ENCODE data around the gene SPATA31C2.
"Not testable (repeated sequence)": the region's sequence is repeated elsewhere in the genome, so short reads cannot be mapped to it uniquely, and the experiment has no call there.

The SPATA31C2 gene

GRCh38 chr9:88161144-88161543, 22.9 kb upstream of the SPATA31C2 start:
- Mint-ChIP-seq H3K27me3 (peaks cover 23% of the 10 kb centered on the region), H3K4me3 (no peak overlapping the region), H3K36me3 (no peaks in the 10 kb centered on the region), H3K9me3 (no peaks in the 10 kb centered on the region), H3K27ac (no peak overlapping the region), H3K4me1 (no peaks in the 10 kb centered on the region)

- Mint-ChIP-seq H3K4me1 (peaks cover 4% of the 10 kb centered on the region), H3K9me3 (no peaks in the 10 kb centered on the region), H3K27ac (no peak overlapping the region), H3K36me3 (no peaks in the 10 kb centered on the region), H3K4me3 (no peak overlapping the region), H3K27me3 (peaks cover 24% of the 10 kb centered on the region)
These were observed 5.8 kb upstream of the SPATA31C2 start for GRCh38 chr9:88143957-88144625.

GRCh38 chr9:88143179-88143578, 4.9 kb upstream of the SPATA31C2 start:
- no peaks in the 10 kb centered on the region for H3K36me3 Mint-ChIP-seq
- peaks cover 24% of the 10 kb centered on the region for H3K27me3 Mint-ChIP-seq
- no peak overlapping the region for H3K4me3 Mint-ChIP-seq
- H3K4me1 Mint-ChIP-seq = peaks cover 4% of the 10 kb centered on the region
- H3K27ac Mint-ChIP-seq = no peak overlapping the region
- no peaks in the 10 kb centered on the region for H3K9me3 Mint-ChIP-seq

- H3K4me1 Mint-ChIP-seq, H3K4me3 Mint-ChIP-seq, H3K36me3 Mint-ChIP-seq, H3K9me3 Mint-ChIP-seq, H3K27ac Mint-ChIP-seq, H3K27me3 Mint-ChIP-seq: not testable (repeated sequence)
These were observed 4.7 kb downstream of the SPATA31C2 start for GRCh38 chr9:88133552-88133951.

- H3K36me3 Mint-ChIP-seq, H3K4me3 Mint-ChIP-seq, H3K9me3 Mint-ChIP-seq, H3K4me1 Mint-ChIP-seq, H3K27ac Mint-ChIP-seq, H3K27me3 Mint-ChIP-seq: not testable (repeated sequence)
These were observed 8.7 kb downstream of the SPATA31C2 start for GRCh38 chr9:88129556-88129955.

GRCh38 chr9:88127700-88128300, 10.5 kb downstream of the SPATA31C2 start:
- not testable (repeated sequence) for H3K27me3 Mint-ChIP-seq, H3K27ac Mint-ChIP-seq, H3K4me1 Mint-ChIP-seq, H3K9me3 Mint-ChIP-seq, H3K4me3 Mint-ChIP-seq, H3K36me3 Mint-ChIP-seq

GRCh38 chr9:88123413-88123812, 14.9 kb downstream of the SPATA31C2 start:
- not testable (repeated sequence) for H3K36me3 Mint-ChIP-seq, H3K27me3 Mint-ChIP-seq, H3K4me3 Mint-ChIP-seq, H3K4me1 Mint-ChIP-seq, H3K9me3 Mint-ChIP-seq, H3K27ac Mint-ChIP-seq

DNA sequence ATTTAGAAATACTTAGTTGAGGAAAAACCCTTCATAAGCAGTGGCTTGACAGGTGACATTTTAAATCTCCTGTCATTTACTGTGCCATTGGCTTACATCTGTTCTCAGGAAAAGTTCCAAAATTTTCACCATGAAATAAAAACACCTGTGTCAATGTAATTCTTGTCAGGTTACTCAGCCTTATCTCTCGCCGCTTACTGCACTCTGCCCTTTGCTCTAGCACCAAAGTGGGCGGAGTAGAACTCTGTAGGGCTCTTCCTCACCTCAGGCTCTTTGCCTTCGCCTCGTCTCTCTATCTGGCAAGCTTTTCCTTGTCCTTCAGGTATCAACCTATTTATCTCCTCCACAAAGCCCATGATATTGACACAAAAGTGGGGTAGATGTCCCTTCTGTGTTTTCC, 20.2 kb downstream of the SPATA31C2 start:
- not testable (repeated sequence) for H3K4me3 Mint-ChIP-seq, H3K4me1 Mint-ChIP-seq, H3K36me3 Mint-ChIP-seq

GRCh38 chr9:88114968-88115612, 23.2 kb downstream of the SPATA31C2 start:
- not testable (repeated sequence) for H3K9me3 Mint-ChIP-seq, H3K27ac Mint-ChIP-seq, H3K4me3 Mint-ChIP-seq, H3K4me1 Mint-ChIP-seq, H3K36me3 Mint-ChIP-seq, H3K27me3 Mint-ChIP-seq

More for the DNA sequence above, 20.2 kb downstream of the SPATA31C2 start:
- not testable (repeated sequence) for H3K27me3 Mint-ChIP-seq, H3K9me3 Mint-ChIP-seq, H3K27ac Mint-ChIP-seq

- not testable (repeated sequence) for H3K27me3 Mint-ChIP-seq, H3K4me1 Mint-ChIP-seq, H3K36me3 Mint-ChIP-seq, H3K27ac Mint-ChIP-seq, H3K9me3 Mint-ChIP-seq, H3K4me3 Mint-ChIP-seq
These were observed 23.9 kb downstream of the SPATA31C2 start for GRCh38 chr9:88114283-88114967.

DNA sequence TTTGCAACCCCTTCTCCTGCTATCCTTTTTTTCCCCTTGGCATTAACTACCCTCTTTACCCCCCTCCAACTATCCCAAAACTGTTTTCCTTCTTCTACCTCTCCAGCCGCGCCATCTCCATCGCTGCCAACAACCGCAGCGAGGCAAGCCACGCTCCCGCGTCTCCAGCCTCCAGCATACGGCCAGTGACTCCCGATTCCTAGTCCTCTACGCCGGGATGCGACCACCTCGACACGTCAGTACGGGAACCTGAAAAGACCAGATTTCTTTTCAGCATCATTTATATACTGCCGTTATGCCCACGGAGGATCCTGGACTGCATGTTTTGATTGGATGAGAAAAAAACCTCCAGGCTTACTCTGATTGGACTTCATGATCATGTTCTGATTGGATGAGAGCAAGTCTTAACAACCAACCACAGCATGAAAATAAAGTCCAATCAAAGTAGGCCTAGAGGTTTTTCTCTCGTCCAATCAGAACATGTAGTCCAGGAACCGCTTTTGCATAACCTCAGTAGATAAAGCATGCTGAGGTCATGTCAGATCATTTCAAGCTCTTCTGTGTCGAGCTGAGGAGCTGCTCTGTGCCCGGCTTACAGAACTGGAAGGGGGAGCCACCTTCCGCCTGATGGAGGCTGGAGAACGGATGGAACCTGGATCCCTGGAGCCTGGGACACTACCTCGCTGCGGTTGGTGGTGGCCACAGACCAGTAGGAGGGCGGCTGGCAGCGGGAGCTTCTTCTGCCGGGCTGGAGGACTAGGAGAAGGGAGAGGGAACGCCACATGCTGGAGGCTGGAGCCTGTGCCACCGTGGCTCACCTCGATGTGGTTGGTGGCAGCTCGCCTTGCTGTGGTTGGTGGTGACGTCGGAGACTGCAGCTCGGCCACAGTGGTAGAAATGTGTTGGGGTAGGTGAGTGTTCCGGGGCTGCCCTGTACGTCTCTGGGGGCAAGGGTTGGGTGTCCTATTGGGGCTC, 24.8 kb downstream of the SPATA31C2 start:
- H3K4me3 Mint-ChIP-seq, H3K36me3 Mint-ChIP-seq, H3K27me3 Mint-ChIP-seq, H3K9me3 Mint-ChIP-seq, H3K4me1 Mint-ChIP-seq, H3K27ac Mint-ChIP-seq: not testable (repeated sequence)

GRCh38 chr9:88110026-88110425, 28.2 kb downstream of the SPATA31C2 start:
- Mint-ChIP-seq H3K27ac (no peak overlapping the region), H3K36me3 (no peaks in the 10 kb centered on the region), H3K4me1 (no peaks in the 10 kb centered on the region), H3K4me3 (no peak overlapping the region), H3K27me3 (peaks cover 16% of the 10 kb centered on the region), H3K9me3 (peaks cover 5% of the 10 kb centered on the region)

DNA sequence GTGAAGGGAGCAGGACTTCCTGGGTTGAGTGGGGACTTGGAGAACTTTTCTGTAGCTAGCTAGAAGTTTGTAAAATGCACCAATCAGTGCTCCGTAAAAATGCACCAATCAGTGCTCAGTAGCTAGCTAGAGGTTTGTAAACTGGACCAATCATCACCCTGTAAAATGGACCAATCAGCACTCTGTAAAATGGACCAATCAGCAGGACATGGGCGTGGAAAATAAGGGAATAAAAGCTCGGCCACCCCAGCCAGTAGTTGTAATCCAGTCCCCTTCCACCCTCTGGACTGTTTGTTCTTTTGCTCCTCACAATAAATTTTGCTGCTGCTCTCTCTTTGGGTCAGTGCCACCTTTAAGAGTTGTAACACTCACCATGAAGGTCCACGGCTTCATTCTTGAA, 29.5 kb downstream of the SPATA31C2 start:
- Mint-ChIP-seq H3K4me3 (no peak overlapping the region), H3K27ac (no peak overlapping the region), H3K9me3 (peaks cover 5% of the 10 kb centered on the region), H3K27me3 (peaks cover 22% of the 10 kb centered on the region), H3K4me1 (no peaks in the 10 kb centered on the region), H3K36me3 (no peaks in the 10 kb centered on the region)

DNA sequence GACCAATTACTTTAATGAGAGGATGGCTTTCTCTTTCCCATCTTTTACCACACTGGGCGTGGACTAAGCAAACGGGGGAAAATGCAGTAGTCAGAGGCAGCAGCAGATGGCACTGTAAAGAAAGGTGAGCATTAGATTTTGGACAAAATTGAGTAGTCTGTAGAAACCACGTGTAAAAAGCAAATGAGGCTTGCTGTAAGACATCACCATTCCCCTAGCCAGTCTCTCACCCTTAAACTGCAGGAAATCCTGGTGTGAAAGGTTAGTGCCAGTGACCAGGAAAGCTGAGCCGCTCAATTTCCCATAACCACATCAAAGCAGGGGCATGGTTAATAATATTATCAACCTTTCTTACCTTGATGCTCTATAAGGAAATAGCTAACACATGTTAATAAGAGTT, 31.8 kb downstream of the SPATA31C2 start:
- no peak overlapping the region for H3K4me3 Mint-ChIP-seq
- H3K36me3 Mint-ChIP-seq = no peaks in the 10 kb centered on the region
- no peak overlapping the region for H3K27ac Mint-ChIP-seq
- H3K4me1 Mint-ChIP-seq = no peaks in the 10 kb centered on the region
- peaks cover 5% of the 10 kb centered on the region for H3K9me3 Mint-ChIP-seq
- peaks cover 22% of the 10 kb centered on the region for H3K27me3 Mint-ChIP-seq

GRCh38 chr9:88092797-88093331, 45.4 kb downstream of the SPATA31C2 start:
- Mint-ChIP-seq H3K36me3 (no peaks in the 10 kb centered on the region), H3K27ac (no peak overlapping the region), H3K27me3 (no peaks in the 10 kb centered on the region), H3K9me3 (no peaks in the 10 kb centered on the region), H3K4me3 (no peak overlapping the region), H3K4me1 (no peaks in the 10 kb centered on the region)
